ENCODE measurements around the gene CALHM6. TPM values are rescaled to one million over a fixed set of nuclear protein-coding genes. Genes with fewer than 3 reads are reported as not detected.

The CALHM6 gene
- total RNA-seq, 4 donors from 2014 or later = 1.6 to 9.5 (median 5.3) TPM

GRCh38 chr6:116511424-116512110, 50.4 kb downstream of the CALHM6 start, which contains the start of gene CALHM5:
Gene CALHM5 (plus strand): TSS chr6:116511639. CDS start chr6:116511697, 58 bp downstream.
- DNase-seq (ENCODE audit: low spot score) = no peak
- no peak for TF ChIP-seq CTCF (IDR thresholded peaks at IDR 0.05)

GRCh38 chr6:116512111-116512559, 51.0 kb downstream of the CALHM6 start:
- ATAC-seq (ENCODE audit: low FRiP score) = no peak
- TF ChIP-seq CTCF (IDR thresholded peaks at IDR 0.05) = no peak
- DNase-seq (ENCODE audit: low spot score) = no peak

More at GRCh38 chr6:116511424-116512110, 50.4 kb downstream of the CALHM6 start, which contains the start of gene CALHM5:
- peak; percentile 77 for ATAC-seq (ENCODE audit: low FRiP score)

- TF ChIP-seq CTCF (IDR thresholded peaks at IDR 0.05) = no peak
- DNase-seq (ENCODE audit: low spot score) (no peak), ATAC-seq (ENCODE audit: low FRiP score) (no peak)
These were observed 51.6 kb downstream of the CALHM6 start for GRCh38 chr6:116512734-116513133.

Other genes starting within 250 kb of the CALHM6 start
- 10 to 100 TPM in 2 of 4 donors, 1 to 10 TPM in 2; 8.0 to 13.4 (median 9.5) TPM for gene TSPYL4, start 207.3 kb upstream of the CALHM6 start, total RNA-seq
- 10 to 100 TPM; 43.5 to 94.0 (median 65.1) TPM for gene TSPYL1, start 181.4 kb upstream of the CALHM6 start, total RNA-seq
- gene DSE, start 90.4 kb upstream of the CALHM6 start, total RNA-seq = 100 to 1,000 TPM in 2 of 4 donors, 10 to 100 TPM in 2; 80.9 to 145 (median 100) TPM
- 1 to 10 TPM in 3 of 4 donors, under 1 TPM in 1; 0.48 to 6.0 (median 1.4) TPM for gene CALHM5, start 50.3 kb downstream of the CALHM6 start, total RNA-seq
- under 1 TPM in 1 of 4 donors, not detected in 3; 0.63 TPM for gene TRAPPC3L, start 84.3 kb downstream of the CALHM6 start, total RNA-seq
- gene CALHM4, start 92.4 kb downstream of the CALHM6 start, total RNA-seq = not detected
- gene RWDD1, start 110.1 kb downstream of the CALHM6 start, total RNA-seq = 10 to 100 TPM; 28.2 to 44.7 (median 40.2) TPM
- gene RSPH4A, start 155.1 kb downstream of the CALHM6 start, total RNA-seq = 1 to 10 TPM in 1 of 4 donors, under 1 TPM in 2, not detected in 1; 0.47 to 2.0 (median 0.84) TPM
- 10 to 100 TPM in 2 of 4 donors, 1 to 10 TPM in 2; 6.2 to 12.5 (median 9.2) TPM for gene ZUP1, start 207.4 kb downstream of the CALHM6 start, total RNA-seq
- 1 to 10 TPM; 5.8 to 9.8 (median 8.5) TPM for gene KPNA5, start 219.8 kb downstream of the CALHM6 start, total RNA-seq

Measured in omental fat pad (tissue), 4 donors.